SK-N-SH (cell line): ENCODE measurements around the gene NPAS3. TPM values are rescaled to one million over a fixed set of nuclear protein-coding genes. Genes with fewer than 3 reads are reported as not detected.

ENCODE experiments used
- CTCF ChIA-PET: fragments of 300-600, 350-600 bp; formaldehyde crosslinking; extraction: SDS; loops from one replicate; lab custom pipeline; 2021; lab: Yijun Ruan, JAX
- POLR2A ChIA-PET: fragments of 350-600 bp; sonication (Branson Sonifier 250); formaldehyde crosslinking; extraction: SDS; loops from one replicate; lab custom pipeline; 2020; ENCODE audit warnings: antibody characterized with exemption, inconsistent platforms; lab: Yijun Ruan, JAX
- DNase-seq: peaks from one replicate; pipeline ENCODE4 v3.0.0; 2012
- H2AFZ ChIP-seq: fragments of 200-600 bp; sonication (generic); 2 replicates; pipeline ENCODE4 v1.8.1; 2016; ENCODE audit warnings: antibody characterized with exemption, mild to moderate bottlenecking, low read depth
- H3F3A ChIP-seq: fragments of 200-600 bp; sonication (generic); replicated peaks from 2 replicates; pipeline ENCODE3; 2016; ENCODE audit warnings: antibody characterized with exemption, mild to moderate bottlenecking; ENCODE audit not compliant: insufficient read depth
- H3K27ac ChIP-seq, 2 experiments: fragments of 200-500 bp in 1 of 2; fragments of 200-600 bp in 1 of 2; sonication (Bioruptor generic) in 1 of 2; sonication (generic), shearing (Covaris generic) in 1 of 2; 2 replicates each; pipeline versions ENCODE4 v1.5.1 to v1.6.1; 2014 to 2016; ENCODE audit warnings: low read depth in 2 of 2, inconsistent platforms in 1 of 2, low read length in 1 of 2, mild to moderate bottlenecking in 1 of 2, mixed read lengths in 1 of 2
- H3K27me3 ChIP-seq: fragments of 200-600 bp; sonication (generic), shearing (Covaris generic); 2 replicates; pipeline ENCODE4 v1.6.1; 2016; ENCODE audit warnings: mixed run types; ENCODE audit not compliant: insufficient read depth
- H3K36me3 ChIP-seq, 2 experiments: fragments of 200-500 bp in 1 of 2; fragments of 200-600 bp in 1 of 2; sonication (Bioruptor generic) in 1 of 2; sonication (generic) in 1 of 2; replicated peaks in 1 of 2; 2 replicates each; pipeline versions ENCODE3 to v1.5.1; 2014 to 2016; ENCODE audit warnings: low read length in 1 of 2, mild to moderate bottlenecking in 1 of 2; ENCODE audit not compliant: insufficient read depth in 2 of 2, control insufficient read depth in 1 of 2
- H3K4me1 ChIP-seq, 2 experiments: fragments of 200-500 bp in 1 of 2; fragments of 200-600 bp in 1 of 2; sonication (Bioruptor generic) in 1 of 2; sonication (generic), shearing (Covaris generic) in 1 of 2; 2 replicates each; pipeline versions ENCODE4 v1.5.1 to v1.6.1; 2014 to 2016; ENCODE audit warnings: low read depth in 1 of 2, low read length in 1 of 2, mixed run types in 1 of 2; ENCODE audit not compliant: insufficient read depth in 2 of 2, control insufficient read depth in 1 of 2
- H3K4me2 ChIP-seq: fragments of 200-600 bp; sonication (generic), shearing (Covaris generic); 2 replicates; pipeline ENCODE4 v1.6.1; 2017; ENCODE audit warnings: mixed run types
- H3K4me3 ChIP-seq, 2 experiments: fragments of 200-500 bp in 1 of 2; fragments of 200-600 bp in 1 of 2; sonication (Bioruptor generic) in 1 of 2; sonication (generic), shearing (Covaris generic) in 1 of 2; 2 replicates each; pipeline versions ENCODE4 v1.5.1 to v1.8.1; 2014 to 2016; ENCODE audit warnings: low read depth in 2 of 2, inconsistent platforms in 1 of 2, low read length in 1 of 2, mild to moderate bottlenecking in 1 of 2, mixed read lengths in 1 of 2, moderate library complexity in 1 of 2
- H3K79me2 ChIP-seq: fragments of 200-600 bp; sonication (generic); 2 replicates; pipeline ENCODE4 v1.8.1; 2017; ENCODE audit warnings: mild to moderate bottlenecking; ENCODE audit not compliant: insufficient read depth
- H3K9ac ChIP-seq: fragments of 200-600 bp; sonication (generic); 2 replicates; pipeline ENCODE4 v1.6.1; 2017; ENCODE audit warnings: mixed run types
- H3K9me2 ChIP-seq: fragments of 200-600 bp; sonication (generic); 2 replicates; pipeline ENCODE4 v1.6.1; 2017; ENCODE audit warnings: mixed run types
- H3K9me3 ChIP-seq: fragments of 200-600 bp; sonication (generic); 2 replicates; pipeline ENCODE4 v1.6.1; 2017; ENCODE audit warnings: mixed run types, mild to moderate bottlenecking, moderate library complexity
- H4K20me1 ChIP-seq: fragments of 200-600 bp; sonication (generic); 2 replicates; pipeline ENCODE4 v1.6.1; 2017; ENCODE audit warnings: mild to moderate bottlenecking, mixed run types; ENCODE audit not compliant: insufficient read depth
- CHD2 ChIP-seq: fragments of 150-350 bp; IDR thresholded peaks from 2 replicates; pipeline ENCODE4 v1.6.1; 2018; ENCODE audit warnings: low read length; ENCODE audit not compliant: partially characterized antibody
- EP300 ChIP-seq, 2 experiments: IDR thresholded peaks; 2 replicates each; pipeline versions ENCODE4 v1.4.0 to v1.6.1; 2012; ENCODE audit warnings: borderline replicate concordance in 1 of 2, low read depth in 1 of 2, low read length in 1 of 2
- GABPA ChIP-seq: IDR thresholded peaks from 2 replicates; pipeline ENCODE4 v1.4.0; 2012; ENCODE audit warnings: low read depth, mild to moderate bottlenecking
- JUND ChIP-seq: IDR thresholded peaks from 2 replicates; pipeline ENCODE4 v1.4.0; 2012
- MEF2A ChIP-seq: IDR thresholded peaks from 2 replicates; pipeline ENCODE4 v1.4.0; 2012; ENCODE audit warnings: low read depth, borderline replicate concordance
- MXI1 ChIP-seq: IDR thresholded peaks from 2 replicates; pipeline ENCODE4 v1.6.1; 2012; ENCODE audit warnings: mild to moderate bottlenecking, low read depth, low read length, improper control_type of control experiment
- NFIC ChIP-seq: IDR thresholded peaks from 2 replicates; pipeline ENCODE4 v1.4.0; 2012; ENCODE audit warnings: borderline replicate concordance
- RAD21 ChIP-seq: IDR thresholded peaks from 2 replicates; pipeline ENCODE4 v1.6.1; 2012; ENCODE audit warnings: mild to moderate bottlenecking, low read length
- RCOR1 ChIP-seq: fragments of 150-350 bp; IDR thresholded peaks from 2 replicates; pipeline ENCODE4 v1.6.1; 2017; ENCODE audit warnings: antibody characterized with exemption, low read length
- REST ChIP-seq: IDR thresholded peaks from 2 replicates; pipeline ENCODE4 v1.6.1; 2012; ENCODE audit warnings: mild to moderate bottlenecking, low read depth, low read length, moderate library complexity
- RFX5 ChIP-seq: IDR thresholded peaks from 2 replicates; pipeline ENCODE4 v1.6.1; 2012; ENCODE audit warnings: mild to moderate bottlenecking, improper control_type of control experiment, low read length
- TAF1 ChIP-seq: IDR thresholded peaks from 2 replicates; pipeline ENCODE4 v1.6.1; 2012; ENCODE audit warnings: low read depth, mild to moderate bottlenecking, low read length, moderate library complexity, borderline replicate concordance
- TCF12 ChIP-seq: IDR thresholded peaks from 2 replicates; pipeline ENCODE4 v1.4.0; 2012
- TEAD4 ChIP-seq: IDR thresholded peaks from 2 replicates; pipeline ENCODE4 v1.4.0; 2012; ENCODE audit warnings: mild to moderate bottlenecking, borderline replicate concordance; ENCODE audit not compliant: insufficient read depth
- USF2 ChIP-seq: fragments of 150-350 bp; IDR thresholded peaks from 2 replicates; pipeline ENCODE4 v1.6.1; 2017; ENCODE audit warnings: antibody characterized with exemption, low read length, low read depth, borderline replicate concordance
- YY1 ChIP-seq: IDR thresholded peaks from 2 replicates; pipeline ENCODE4 v1.4.0; 2012; ENCODE audit warnings: low read depth, mild to moderate bottlenecking
- WGBS: methylation state at CpG from one replicate; pipeline ENCODE4 v1.1.6; 2017; ENCODE audit warnings: low lambda C conversion rate; 5-methylcytosine and 5-hydroxymethylcytosine counted together
- polyA plus RNA-seq, 3 experiments: library from polyadenylated mRNA; depleted of rRNA; stranded (reverse); fragments of >200 nt; gene quantifications; 2 replicates each; pipeline ENCODE4 v1.2.3, GENCODE V29; 2012
- TF ChIP-seq, protein P1 (sequence below): IDR thresholded peaks from 2 replicates; pipeline ENCODE4; 2012
- TF ChIP-seq, protein P2 (sequence below): IDR thresholded peaks from 2 replicates; pipeline ENCODE4 v1.4.0; 2012; ENCODE audit warnings: low read depth, borderline replicate concordance

NPAS3 gene
- polyA plus RNA-seq, 1 of the 3 experiments (the other 2 are of a cell fraction), result 4.3 TPM

- Histone ChIP-seq H3K9me2 (no peaks in the 10 kb centered on the region), H3K27ac (peak overlapping the region in 1 of 2 experiments; percentile 35; a peak in 1 of 4 replicates), H3K4me2 (no peak overlapping the region), H3K79me2 (no peaks in the 10 kb centered on the region), H3F3A (no peaks in the 10 kb centered on the region), H3K9me3 (no peaks in the 10 kb centered on the region), H3K27me3 (no peaks in the 10 kb centered on the region), H3K9ac (no peak overlapping the region), H3K4me3 (no peak overlapping the region), H2AFZ (no peak overlapping the region), H3K4me1 (peaks cover 0 to 24% of the 10 kb centered on the region in 2 experiments; a peak in 3 of 4 replicates), H3K36me3 (no peaks in the 10 kb centered on the region), H4K20me1 (no peaks in the 10 kb centered on the region)
- ChIA-PET CTCF (interaction anchor here (1.1 kb wide), 1 partner anchor 15 kb away, joined by 3 read pairs; no protein-coding TSS in a partner anchor), POLR2A (no interaction called here)
- 46% methylated on average over 7 of the region's 7 CpGs for WGBS
- DNase-seq, result no peak
- TF ChIP-seq JUND (no peak), EP300 (IDR thresholded peaks at IDR 0.05; ENCODE audit: borderline replicate concordance in 1 of 2, low read depth in 1 of 2, low read length in 1 of 2) (0 out of 4 replicates have a peak, but pooled peaks of 1 of the 2 experiments have one; percentile 14), TAF1 (no peak), NFIC (peak; percentile 33; the same call in 1 of the 2 replicates), GABPA (no peak), TCF12 (0 out of 2 replicates have a peak, but pooled peaks have one; percentile 22), MXI1 (no peak)
- TF ChIP-seq, protein P1, sequence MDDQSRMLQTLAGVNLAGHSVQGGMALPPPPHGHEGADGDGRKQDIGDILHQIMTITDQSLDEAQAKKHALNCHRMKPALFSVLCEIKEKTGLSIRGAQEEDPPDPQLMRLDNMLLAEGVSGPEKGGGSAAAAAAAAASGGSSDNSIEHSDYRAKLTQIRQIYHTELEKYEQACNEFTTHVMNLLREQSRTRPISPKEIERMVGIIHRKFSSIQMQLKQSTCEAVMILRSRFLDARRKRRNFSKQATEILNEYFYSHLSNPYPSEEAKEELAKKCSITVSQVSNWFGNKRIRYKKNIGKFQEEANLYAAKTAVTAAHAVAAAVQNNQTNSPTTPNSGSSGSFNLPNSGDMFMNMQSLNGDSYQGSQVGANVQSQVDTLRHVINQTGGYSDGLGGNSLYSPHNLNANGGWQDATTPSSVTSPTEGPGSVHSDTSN, result 0 out of 2 replicates have a peak, but pooled peaks have one; percentile 9
Observed at GRCh38 chr14:33777681-33778080, 839.0 kb downstream of the NPAS3 start.

GRCh38 chr14:33780035-33780434 is 841.4 kb downstream of the NPAS3 start:
- Histone ChIP-seq H3K9me3 (no peaks in the 10 kb centered on the region), H2AFZ (no peak overlapping the region), H3K4me1 (peaks cover 0 to 20% of the 10 kb centered on the region in 2 experiments; a peak in 2 of 4 replicates), H3K36me3 (no peaks in the 10 kb centered on the region), H3K4me2 (no peak overlapping the region), H3K4me3 (no peak overlapping the region), H4K20me1 (no peaks in the 10 kb centered on the region), H3K27ac (no peak overlapping the region), H3K9me2 (no peaks in the 10 kb centered on the region), H3F3A (no peaks in the 10 kb centered on the region), H3K9ac (no peak overlapping the region), H3K27me3 (no peaks in the 10 kb centered on the region), H3K79me2 (no peaks in the 10 kb centered on the region)
- TF ChIP-seq, protein P1, result no peak
- TF ChIP-seq MEF2A (no peak), YY1 (no peak), CHD2 (no peak), REST (no peak), RCOR1 (no peak), TEAD4 (no peak), USF2 (no peak), RAD21 (no peak), NFIC (no peak), TCF12 (no peak), RFX5 (no peak)
- TF ChIP-seq, protein P2, sequence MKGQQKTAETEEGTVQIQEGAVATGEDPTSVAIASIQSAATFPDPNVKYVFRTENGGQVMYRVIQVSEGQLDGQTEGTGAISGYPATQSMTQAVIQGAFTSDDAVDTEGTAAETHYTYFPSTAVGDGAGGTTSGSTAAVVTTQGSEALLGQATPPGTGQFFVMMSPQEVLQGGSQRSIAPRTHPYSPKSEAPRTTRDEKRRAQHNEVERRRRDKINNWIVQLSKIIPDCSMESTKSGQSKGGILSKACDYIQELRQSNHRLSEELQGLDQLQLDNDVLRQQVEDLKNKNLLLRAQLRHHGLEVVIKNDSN, result no peak
- ChIA-PET CTCF (interaction anchor here (1.3 kb wide), 1 partner anchor 13 kb away, joined by 4 read pairs; no protein-coding TSS in a partner anchor), POLR2A (no interaction called here)
- no peak for DNase-seq
- 84% methylated on average over 4 of the region's 4 CpGs for WGBS
